PC-3 (cell line): ENCODE measurements around the gene GDF7.

ENCODE experiments used
- CTCF ChIP-seq: fragments of 300-600 bp; sonication (generic); conservative IDR thresholded peaks from 2 replicates; pipeline ENCODE4 v1.5.1; 2017; ENCODE audit warnings: antibody characterized with exemption, low read depth, mild to moderate bottlenecking, low read length
- EZH2 ChIP-seq: fragments of 300-600 bp; sonication (generic); IDR thresholded peaks from one replicate; pipeline ENCODE4 v1.6.1; 2017; ENCODE audit warnings: antibody characterized with exemption, mild to moderate bottlenecking, low read length; ENCODE audit not compliant: unreplicated experiment
- EZH2phosphoT487 ChIP-seq: fragments of 300-600 bp; sonication (generic); IDR thresholded peaks from 2 replicates; pipeline ENCODE4 v1.6.1; 2018; ENCODE audit warnings: mild to moderate bottlenecking, antibody characterized with exemption, low read length, borderline replicate concordance

GRCh38 chr2:20638014-20638413 is 28.9 kb upstream of the GDF7 start:
- TF ChIP-seq CTCF = no peak
- no peak for TF ChIP-seq EZH2
- no peak for TF ChIP-seq EZH2phosphoT487
